Measurements from ENCODE around the gene DUSP16.
"Not testable (repeated sequence)": the region's sequence is repeated elsewhere in the genome, so short reads cannot be mapped to it uniquely, and the experiment has no call there.

The DUSP16 gene, protein sequence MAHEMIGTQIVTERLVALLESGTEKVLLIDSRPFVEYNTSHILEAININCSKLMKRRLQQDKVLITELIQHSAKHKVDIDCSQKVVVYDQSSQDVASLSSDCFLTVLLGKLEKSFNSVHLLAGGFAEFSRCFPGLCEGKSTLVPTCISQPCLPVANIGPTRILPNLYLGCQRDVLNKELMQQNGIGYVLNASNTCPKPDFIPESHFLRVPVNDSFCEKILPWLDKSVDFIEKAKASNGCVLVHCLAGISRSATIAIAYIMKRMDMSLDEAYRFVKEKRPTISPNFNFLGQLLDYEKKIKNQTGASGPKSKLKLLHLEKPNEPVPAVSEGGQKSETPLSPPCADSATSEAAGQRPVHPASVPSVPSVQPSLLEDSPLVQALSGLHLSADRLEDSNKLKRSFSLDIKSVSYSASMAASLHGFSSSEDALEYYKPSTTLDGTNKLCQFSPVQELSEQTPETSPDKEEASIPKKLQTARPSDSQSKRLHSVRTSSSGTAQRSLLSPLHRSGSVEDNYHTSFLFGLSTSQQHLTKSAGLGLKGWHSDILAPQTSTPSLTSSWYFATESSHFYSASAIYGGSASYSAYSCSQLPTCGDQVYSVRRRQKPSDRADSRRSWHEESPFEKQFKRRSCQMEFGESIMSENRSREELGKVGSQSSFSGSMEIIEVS

DNA sequence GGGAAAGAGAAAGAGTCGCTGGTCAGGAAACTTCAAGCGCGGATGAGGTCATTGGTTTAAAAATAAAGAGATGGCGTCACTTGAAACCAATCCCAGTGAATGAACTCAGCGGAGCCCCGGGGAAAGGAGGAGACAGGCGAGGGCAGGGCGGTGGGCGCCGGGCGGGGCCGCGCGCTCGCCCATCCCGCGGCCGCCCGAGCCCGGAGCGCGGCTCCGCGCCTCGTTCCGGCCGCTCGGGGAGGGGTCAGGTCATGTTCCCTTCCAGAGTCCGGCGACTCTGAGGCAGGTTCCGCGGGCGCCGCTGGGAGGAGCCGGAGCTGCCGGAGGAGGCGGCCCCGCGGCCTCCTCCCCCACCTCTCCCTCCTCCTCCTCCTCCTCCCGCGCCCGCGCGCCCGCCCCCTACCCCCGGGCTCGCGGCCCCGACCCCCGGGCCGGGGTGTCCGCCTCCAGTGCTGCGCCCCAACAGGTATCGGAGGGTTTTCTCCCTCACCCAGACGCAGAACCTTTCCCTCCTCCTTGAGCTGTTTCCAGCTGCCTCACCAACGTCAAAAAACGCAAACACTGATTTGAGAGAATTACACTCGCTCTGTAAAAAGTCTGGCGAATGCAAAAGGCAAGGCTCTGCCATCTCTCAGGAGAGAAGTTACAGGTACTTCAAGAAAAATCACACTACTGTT lies at the start of gene DUSP16:
DUSP16 (minus strand) TSS at position 279 of the 677 bp plus-strand sequence. CDS start 41,765 bp downstream, outside the sequence.
- DNase-seq, result peak; percentile 83 to 97 (median 93)

GRCh38 chr12:12612358-12612757 lies 49.7 kb upstream of the DUSP16 start:
- peak in 2 of 3 experiments; percentile 71 to 77 for DNase-seq

- DNase-seq, result peak; percentile 95 to 99 (median 99)
These were observed 49.0 kb upstream of the DUSP16 start, which contains the start of gene CREBL2 for GRCh38 chr12:12611512-12612306. CREBL2 (plus strand) TSS chr12:12611876; CDS start chr12:12612173, 297 bp downstream.

- no peak for DNase-seq
These were observed 48.0 kb upstream of the DUSP16 start for GRCh38 chr12:12610711-12611110.

GRCh38 chr12:12609692-12610091 lies 47.0 kb upstream of the DUSP16 start:
- no peak for DNase-seq

GRCh38 chr12:12608557-12608957 lies 45.9 kb upstream of the DUSP16 start:
- peak in 1 of 3 experiments; percentile 15 for DNase-seq

DNA sequence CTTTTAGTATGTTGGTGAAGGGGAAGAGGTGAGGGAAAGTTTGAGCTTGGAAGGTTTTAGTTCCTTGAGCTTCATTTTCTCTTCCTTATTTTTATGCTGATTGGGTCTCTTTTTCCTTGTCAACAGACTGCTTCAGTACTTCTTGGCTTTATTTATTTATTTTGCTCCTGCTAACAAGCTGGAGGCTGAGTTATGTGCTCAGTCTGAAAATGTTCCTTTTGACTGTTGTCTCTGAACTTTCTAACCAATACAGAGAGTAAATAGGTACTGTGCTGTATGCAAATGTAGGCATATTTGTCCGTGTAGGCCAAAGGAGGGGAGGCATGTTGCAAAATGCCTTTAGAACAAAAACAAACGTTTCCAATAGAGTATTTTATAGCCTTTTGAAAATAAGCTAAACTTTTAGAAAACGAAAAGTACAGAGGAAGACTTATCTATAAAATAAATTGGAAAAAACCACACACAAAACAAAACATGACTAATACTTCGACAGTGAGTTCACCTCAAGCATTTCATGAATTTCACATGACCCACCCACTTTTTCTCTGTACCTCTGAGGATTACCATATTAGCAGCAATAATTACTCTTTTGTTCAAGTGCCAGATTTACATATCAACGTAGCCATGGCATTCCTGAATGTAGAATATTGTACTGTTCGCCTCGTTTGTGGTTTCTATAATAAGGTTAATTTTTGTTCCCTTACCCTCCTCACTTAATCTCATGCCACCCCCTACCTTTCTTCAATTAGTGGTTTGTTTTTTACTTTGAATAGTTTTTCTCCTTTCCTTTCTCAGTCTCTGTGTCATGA lies 44.3 kb upstream of the DUSP16 start:
- DNase-seq, result no peak

DNA sequence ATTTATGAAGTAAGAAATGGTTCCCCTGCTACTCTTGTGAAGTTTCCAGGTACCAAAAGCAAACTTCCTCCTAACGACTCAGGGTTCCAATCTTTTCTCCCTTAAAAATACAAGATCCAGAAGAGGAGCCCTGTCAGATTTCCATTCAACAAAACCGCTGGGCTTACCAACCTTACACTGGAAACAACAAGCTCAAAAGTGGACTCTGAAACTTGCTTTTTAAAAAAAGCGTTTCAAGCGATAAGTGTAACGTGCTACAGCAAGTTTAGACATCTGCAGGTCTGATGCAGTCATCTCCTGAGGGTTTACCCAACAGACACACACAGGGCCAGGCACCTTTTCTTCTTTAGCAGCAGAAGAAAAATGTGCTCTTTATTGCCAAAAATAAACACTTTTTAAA lies 42.1 kb upstream of the DUSP16 start:
- DNase-seq, result no peak

DNA sequence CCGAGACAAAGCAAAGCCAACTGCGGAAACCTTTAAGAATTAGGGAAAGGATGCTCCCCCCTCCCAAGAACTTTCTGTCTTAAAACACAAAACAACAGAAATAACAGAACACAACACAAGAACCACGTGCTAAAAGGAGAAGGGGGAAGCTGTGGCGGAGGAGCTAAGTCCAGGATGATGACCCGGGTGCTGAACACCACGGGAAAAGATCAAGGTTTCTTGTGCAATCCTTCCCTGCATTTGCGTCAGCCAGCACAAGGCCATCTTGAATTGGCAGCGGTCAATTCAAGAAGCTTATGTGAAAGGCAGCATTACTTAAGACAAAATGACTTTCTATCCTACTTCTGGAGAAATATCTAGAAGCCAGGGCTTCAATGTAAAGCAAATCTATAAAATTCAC lies 38.0 kb upstream of the DUSP16 start:
- no peak for DNase-seq

DNA sequence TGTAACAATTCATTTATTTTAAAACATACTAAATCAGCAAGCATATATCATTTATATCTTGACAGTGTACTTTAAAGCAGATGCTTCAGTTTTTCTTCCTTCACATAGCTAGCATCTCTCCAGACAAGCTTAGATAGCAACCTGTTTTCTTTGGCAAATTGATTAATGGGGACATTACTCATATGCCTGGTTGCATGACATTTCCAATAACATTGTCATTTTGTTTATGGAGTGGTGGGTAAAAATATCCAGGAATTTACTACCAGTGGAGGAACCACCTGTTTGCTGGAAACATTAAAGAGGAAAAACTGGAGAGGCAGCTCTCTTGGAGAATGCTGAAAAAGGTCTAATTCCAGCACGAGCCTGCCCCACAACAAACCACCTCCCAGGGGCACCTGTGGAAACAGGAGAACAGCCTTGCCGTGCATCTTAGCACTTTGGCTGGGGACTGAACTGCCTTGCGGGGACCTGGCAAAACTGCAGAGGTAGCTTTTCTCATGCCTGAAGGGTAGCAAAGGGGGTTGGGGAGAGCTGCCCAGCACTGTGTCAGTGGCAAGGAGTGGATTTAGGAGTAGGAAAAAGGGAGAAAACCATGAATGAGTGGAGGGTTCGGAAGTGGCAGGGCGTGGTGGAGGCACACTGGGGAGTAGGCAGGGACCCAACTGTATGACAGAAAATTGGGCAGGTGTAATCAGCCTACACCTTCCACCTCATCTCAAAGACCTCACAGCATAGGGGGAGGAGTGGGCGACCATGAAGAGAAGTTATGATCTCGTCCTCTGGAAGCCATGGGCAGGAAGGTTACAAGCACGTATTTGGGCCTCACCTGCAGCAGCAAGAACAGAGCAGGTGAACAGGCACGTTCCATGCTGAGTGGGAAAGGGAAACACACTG lies 37.3 kb upstream of the DUSP16 start:
- DNase-seq, result no peak

DNA sequence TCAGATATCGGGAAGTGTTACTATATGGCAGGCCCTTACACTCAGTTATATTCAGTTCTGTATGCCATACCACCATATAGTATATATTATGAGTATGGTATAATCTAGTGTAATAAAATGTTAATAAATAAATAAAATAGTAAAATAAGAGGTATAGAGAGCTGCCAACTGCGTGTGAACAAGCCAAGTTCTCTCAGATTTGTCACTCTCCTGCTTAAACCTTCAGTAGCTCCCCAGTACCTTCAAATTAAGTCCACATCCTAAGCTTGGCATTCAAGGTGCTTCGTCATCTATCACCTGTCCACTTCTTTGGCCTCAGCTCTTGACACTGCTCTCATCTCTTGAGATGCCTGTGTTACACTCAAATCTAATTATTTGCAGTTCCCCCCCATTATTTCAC lies 36.2 kb upstream of the DUSP16 start:
- no peak for DNase-seq

GRCh38 chr12:12596598-12596997 lies 33.9 kb upstream of the DUSP16 start:
- DNase-seq, result not testable (repeated sequence)

GRCh38 chr12:12595929-12596328 lies 33.3 kb upstream of the DUSP16 start:
- not testable (repeated sequence) for DNase-seq

DNA sequence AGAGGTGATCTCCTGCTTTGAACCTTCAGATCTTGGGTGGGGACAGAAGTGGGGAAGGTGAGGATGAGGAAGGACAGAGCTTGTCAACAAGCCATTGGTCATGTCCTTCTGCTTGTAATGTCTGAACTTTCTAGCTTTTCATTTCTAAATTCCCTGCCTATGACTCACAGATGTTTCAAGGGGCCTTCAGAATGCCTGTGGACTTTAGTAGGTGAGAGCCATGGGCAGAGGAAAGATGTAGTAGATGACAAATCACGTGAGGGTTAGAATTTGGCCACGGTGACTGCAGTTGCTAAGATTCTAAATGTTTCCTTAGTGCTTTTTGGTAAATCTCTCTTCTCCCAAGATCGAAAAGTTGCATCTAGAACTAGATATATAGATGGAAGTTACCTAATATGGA lies 30.3 kb upstream of the DUSP16 start:
- DNase-seq, result no peak

DNA sequence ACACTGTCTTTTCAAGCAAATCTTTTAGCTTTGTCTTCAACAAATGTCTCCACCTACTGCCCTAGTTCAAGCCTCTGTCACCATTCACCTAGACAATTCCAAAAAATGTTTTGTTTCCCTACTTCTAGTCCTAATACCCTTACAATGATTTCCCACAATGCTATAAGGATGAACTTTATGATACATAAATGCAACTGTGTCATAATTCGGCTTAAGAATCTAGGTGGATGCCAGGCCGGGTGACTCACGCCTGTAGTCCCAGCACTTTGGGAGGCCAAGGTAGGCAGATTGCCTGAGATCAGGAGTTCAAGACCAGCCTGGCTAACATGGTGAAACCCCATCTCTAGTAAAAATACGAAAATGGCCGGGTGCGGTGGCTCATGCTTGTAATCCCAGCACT lies 28.3 kb upstream of the DUSP16 start:
- DNase-seq, result no peak

GRCh38 chr12:12588436-12588835 lies 25.8 kb upstream of the DUSP16 start:
- DNase-seq, result not testable (repeated sequence)

GRCh38 chr12:12587878-12588277 lies 25.2 kb upstream of the DUSP16 start:
- no peak for DNase-seq

GRCh38 chr12:12586879-12587675 lies 24.4 kb upstream of the DUSP16 start:
- no peak for DNase-seq

- no peak for DNase-seq
These were observed 22.6 kb upstream of the DUSP16 start for GRCh38 chr12:12585115-12585863.

All from NCI-H1417 (cell line).